Nephron progenitor cell (in vitro differentiated cells): ENCODE data around the gene PAPSS2.

Experiments used
- DNase-seq: peaks from one replicate; pipeline ENCODE4 v3.0.0; 2021
- H3K27ac Mint-ChIP-seq: 2 replicates; pipeline ENCODE4 v1.8.0; 2021; ENCODE audit warnings: mild to moderate bottlenecking, moderate library complexity, mixed read lengths
- H3K27me3 Mint-ChIP-seq: 2 replicates; pipeline ENCODE4 v1.8.0; 2021; ENCODE audit warnings: mild to moderate bottlenecking, low read depth, mixed read lengths; ENCODE audit not compliant: poor library complexity
- H3K36me3 Mint-ChIP-seq: 2 replicates; pipeline ENCODE4 v1.8.0; 2021; ENCODE audit warnings: low read depth, mixed read lengths
- H3K4me1 Mint-ChIP-seq: 2 replicates; pipeline ENCODE4 v1.8.0; 2021; ENCODE audit warnings: mixed read lengths
- H3K4me3 Mint-ChIP-seq: 2 replicates; pipeline ENCODE4 v1.8.0; 2021; ENCODE audit warnings: mild to moderate bottlenecking, moderate library complexity, mixed read lengths
- H3K9me3 Mint-ChIP-seq: 2 replicates; pipeline ENCODE4 v1.8.0; 2021; ENCODE audit warnings: mild to moderate bottlenecking, moderate library complexity, mixed read lengths
- TF ChIP-seq, protein P1 (sequence below): fragments of 200-600 bp; sonication (generic); IDR thresholded peaks from 2 replicates; pipeline ENCODE4 v1.5.0; 2021; ENCODE audit warnings: antibody characterized with exemption

Gene PAPSS2

DNA sequence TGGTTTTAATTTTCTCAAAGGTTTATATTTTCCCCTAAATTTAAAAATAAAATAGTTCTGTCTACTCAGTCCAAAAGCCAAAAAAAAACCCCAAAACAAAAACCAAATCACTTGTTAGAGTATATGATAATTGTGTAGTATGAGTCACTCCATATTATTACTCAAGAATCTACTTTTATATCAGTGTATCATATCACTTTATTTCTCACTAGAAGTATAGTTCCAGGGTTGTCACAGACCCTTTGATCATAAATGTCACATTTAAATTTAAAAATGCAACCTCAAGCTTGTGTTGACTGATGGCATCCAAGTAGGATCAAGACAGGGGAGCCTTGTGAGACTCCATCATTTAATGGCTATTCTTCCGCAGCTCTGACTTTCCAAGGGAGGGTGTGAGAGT, 61.0 kb downstream of the PAPSS2 start:
- DNase-seq = no peak
- H3K27ac Mint-ChIP-seq = no peak overlapping the region
- H3K4me3 Mint-ChIP-seq = no peak overlapping the region
- peaks cover 16% of the 10 kb centered on the region for H3K4me1 Mint-ChIP-seq
- H3K36me3 Mint-ChIP-seq = no peaks in the 10 kb centered on the region
- TF ChIP-seq, protein P1, sequence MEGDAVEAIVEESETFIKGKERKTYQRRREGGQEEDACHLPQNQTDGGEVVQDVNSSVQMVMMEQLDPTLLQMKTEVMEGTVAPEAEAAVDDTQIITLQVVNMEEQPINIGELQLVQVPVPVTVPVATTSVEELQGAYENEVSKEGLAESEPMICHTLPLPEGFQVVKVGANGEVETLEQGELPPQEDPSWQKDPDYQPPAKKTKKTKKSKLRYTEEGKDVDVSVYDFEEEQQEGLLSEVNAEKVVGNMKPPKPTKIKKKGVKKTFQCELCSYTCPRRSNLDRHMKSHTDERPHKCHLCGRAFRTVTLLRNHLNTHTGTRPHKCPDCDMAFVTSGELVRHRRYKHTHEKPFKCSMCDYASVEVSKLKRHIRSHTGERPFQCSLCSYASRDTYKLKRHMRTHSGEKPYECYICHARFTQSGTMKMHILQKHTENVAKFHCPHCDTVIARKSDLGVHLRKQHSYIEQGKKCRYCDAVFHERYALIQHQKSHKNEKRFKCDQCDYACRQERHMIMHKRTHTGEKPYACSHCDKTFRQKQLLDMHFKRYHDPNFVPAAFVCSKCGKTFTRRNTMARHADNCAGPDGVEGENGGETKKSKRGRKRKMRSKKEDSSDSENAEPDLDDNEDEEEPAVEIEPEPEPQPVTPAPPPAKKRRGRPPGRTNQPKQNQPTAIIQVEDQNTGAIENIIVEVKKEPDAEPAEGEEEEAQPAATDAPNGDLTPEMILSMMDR = no peak
- H3K27me3 Mint-ChIP-seq = peaks cover 12% of the 10 kb centered on the region
- H3K9me3 Mint-ChIP-seq = no peaks in the 10 kb centered on the region

DNA sequence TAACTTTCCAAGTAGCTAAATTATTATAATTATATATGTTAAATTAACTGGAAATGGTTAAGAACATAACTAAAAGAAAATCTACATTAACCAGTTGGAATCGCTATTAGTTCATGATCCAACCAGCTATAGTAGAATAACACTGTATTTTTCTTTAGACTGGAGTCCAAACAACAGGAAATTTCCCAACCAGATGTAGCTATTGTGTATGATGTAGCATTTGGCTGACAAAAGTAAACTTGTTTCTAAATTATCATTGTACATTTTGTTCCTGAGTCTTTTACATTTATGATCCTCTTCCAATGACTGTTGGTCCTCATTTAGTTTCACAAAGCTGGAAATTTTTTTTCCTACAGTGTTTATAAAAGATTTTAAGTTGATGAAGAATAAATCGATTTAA, 62.1 kb downstream of the PAPSS2 start:
- DNase-seq = no peak
- no peaks in the 10 kb centered on the region for H3K9me3 Mint-ChIP-seq
- no peak overlapping the region for H3K4me3 Mint-ChIP-seq
- peaks cover 17% of the 10 kb centered on the region for H3K27me3 Mint-ChIP-seq
- no peak overlapping the region for H3K27ac Mint-ChIP-seq
- TF ChIP-seq, protein P1 = no peak
- H3K4me1 Mint-ChIP-seq = peaks cover 16% of the 10 kb centered on the region
- H3K36me3 Mint-ChIP-seq = no peaks in the 10 kb centered on the region

DNA sequence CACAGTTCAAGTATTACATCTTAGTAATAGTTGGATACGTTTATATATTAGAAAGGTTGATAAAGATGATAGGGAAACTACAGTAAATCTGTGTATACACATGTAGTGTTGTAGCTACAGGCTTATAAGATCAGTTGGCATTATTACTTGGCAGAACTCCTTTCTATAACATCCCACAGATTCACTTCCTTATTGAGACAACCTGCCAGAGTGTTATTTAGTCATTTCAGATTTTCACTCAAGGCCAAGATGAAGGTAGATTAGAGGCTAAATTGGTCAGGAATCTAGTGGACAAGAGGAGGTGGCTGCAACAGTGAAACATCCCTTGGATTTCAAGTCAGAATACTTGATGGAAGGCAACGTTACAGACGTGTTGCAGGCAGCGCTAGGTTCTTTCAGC, 63.0 kb downstream of the PAPSS2 start:
- Mint-ChIP-seq H3K9me3 (no peaks in the 10 kb centered on the region), H3K27ac (no peak overlapping the region), H3K4me1 (peaks cover 16% of the 10 kb centered on the region), H3K27me3 (peaks cover 12% of the 10 kb centered on the region), H3K4me3 (no peak overlapping the region), H3K36me3 (no peaks in the 10 kb centered on the region)
- TF ChIP-seq, protein P1 = no peak
- DNase-seq = no peak

DNA sequence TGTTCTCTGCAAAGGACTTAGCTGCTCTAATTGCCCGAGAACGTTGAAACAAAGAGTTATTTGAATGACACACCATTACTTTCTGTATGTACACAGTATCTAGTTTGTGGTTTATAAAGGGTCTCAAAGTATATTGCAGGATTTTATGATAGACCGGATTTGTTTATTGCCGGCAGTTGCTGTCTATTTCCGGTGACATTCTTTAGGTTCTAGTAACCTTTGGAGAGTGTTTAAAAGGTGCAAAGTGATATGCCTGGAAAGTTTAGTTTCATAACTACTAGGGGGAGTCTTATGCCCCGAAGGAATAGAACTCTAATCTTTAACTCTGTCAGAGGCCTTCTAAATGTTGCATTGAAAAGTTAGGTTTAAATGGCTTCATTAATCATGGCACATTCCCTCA, 63.8 kb downstream of the PAPSS2 start:
- H3K27me3 Mint-ChIP-seq = peaks cover 13% of the 10 kb centered on the region
- no peak overlapping the region for H3K4me3 Mint-ChIP-seq
- H3K27ac Mint-ChIP-seq = no peak overlapping the region
- TF ChIP-seq, protein P1 = no peak
- no peak for DNase-seq
- peaks cover 16% of the 10 kb centered on the region for H3K4me1 Mint-ChIP-seq
- H3K36me3 Mint-ChIP-seq = no peaks in the 10 kb centered on the region
- H3K9me3 Mint-ChIP-seq = no peaks in the 10 kb centered on the region

DNA sequence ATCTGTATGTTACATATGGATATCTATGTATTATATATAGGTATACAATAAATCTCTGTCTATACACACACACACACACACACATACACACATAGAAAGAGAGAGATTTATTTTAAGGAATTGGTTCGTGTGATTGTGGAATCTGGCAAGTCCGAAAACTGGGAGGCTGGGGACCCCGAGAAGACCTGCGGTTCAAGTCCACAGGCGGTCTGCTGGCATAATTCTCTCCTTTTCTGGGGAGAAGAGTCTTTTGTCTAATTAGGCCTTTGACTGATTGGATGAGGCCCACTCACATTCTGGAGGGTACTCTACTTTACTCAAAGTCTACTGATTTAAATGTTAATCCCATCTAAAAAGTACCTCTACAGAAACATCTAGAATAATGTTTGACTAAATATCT, 65.1 kb downstream of the PAPSS2 start:
- TF ChIP-seq, protein P1 = no peak
- H3K36me3 Mint-ChIP-seq = no peaks in the 10 kb centered on the region
- no peak overlapping the region for H3K4me3 Mint-ChIP-seq
- DNase-seq = no peak
- H3K27ac Mint-ChIP-seq = no peak overlapping the region
- no peaks in the 10 kb centered on the region for H3K9me3 Mint-ChIP-seq
- H3K27me3 Mint-ChIP-seq = peaks cover 10% of the 10 kb centered on the region
- peaks cover 20% of the 10 kb centered on the region for H3K4me1 Mint-ChIP-seq

DNA sequence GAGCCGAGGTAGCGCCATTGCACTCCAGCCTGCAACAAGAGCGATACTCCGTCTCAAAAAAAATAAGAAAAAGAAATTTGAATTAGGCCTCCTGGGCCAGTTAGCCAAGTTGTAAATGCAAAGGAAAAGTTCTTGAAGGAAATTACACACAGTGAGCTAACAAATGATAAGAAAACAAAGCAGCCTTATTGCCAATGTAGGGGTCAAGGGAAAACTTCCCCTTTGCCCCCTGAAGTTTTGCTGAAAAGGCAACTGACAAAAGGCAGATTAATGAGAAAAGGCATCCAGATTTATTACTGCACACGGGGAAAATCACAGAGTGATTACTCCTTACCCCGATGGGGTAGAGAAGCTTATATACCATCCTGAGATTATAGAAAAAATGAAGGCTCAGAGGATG, 70.3 kb downstream of the PAPSS2 start:
- DNase-seq = no peak
- no peaks in the 10 kb centered on the region for H3K36me3 Mint-ChIP-seq
- peaks cover 10% of the 10 kb centered on the region for H3K4me1 Mint-ChIP-seq
- H3K9me3 Mint-ChIP-seq = no peaks in the 10 kb centered on the region
- no peak overlapping the region for H3K4me3 Mint-ChIP-seq
- H3K27me3 Mint-ChIP-seq = peaks cover 10% of the 10 kb centered on the region
- H3K27ac Mint-ChIP-seq = no peak overlapping the region
- TF ChIP-seq, protein P1 = no peak
